Esophagus squamous epithelium (tissue), 4 donors: ENCODE results near the gene NEB.

Experiments used
- POLR2A ChIP-seq, 4 donors: fragments of 450-650 bp; IDR thresholded peaks; one replicate each; pipeline ENCODE4 v1.6.1; 2017; ENCODE audit warnings: antibody characterized with exemption in 4 of 4, mild to moderate bottlenecking in 4 of 4, moderate library complexity in 3 of 4
- TF ChIP-seq, protein P1 (sequence below), 6 experiments: fragments of 450-650 bp in 4 of 6; fragments of 200-600 bp in 2 of 6; sonication (generic) in 2 of 6; IDR thresholded peaks; one replicate each; pipeline ENCODE4 v1.5.1; 2016 to 2019; ENCODE audit warnings: antibody characterized with exemption in 6 of 6, mild to moderate bottlenecking in 4 of 6, moderate library complexity in 4 of 6

DNA sequence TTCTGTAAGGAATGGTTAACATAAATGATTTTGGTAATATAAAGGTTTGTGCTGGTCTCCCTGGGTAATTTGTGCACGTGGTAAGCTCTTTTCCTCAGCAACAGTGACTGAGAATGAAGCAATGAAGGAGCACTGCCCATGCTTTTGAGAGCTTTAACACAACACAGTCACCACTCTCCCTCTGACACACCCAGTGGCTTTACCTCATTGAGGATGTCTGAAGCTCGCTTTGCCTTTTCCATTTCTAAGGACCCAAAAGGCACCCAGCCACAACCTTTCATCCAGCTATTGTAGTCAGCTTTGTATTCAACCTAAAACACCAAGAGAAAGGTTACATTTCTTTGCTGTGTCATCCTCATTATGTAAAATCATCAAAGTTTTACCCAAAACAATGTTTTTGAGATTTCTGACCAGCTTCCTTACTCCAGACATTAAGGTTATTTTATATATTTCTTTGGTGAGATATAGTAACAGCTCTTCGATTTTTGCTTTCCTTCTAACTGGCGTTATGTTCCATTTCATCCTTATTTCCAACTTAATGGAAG lies 51.7 kb downstream of the NEB start:
- TF ChIP-seq, protein P1, sequence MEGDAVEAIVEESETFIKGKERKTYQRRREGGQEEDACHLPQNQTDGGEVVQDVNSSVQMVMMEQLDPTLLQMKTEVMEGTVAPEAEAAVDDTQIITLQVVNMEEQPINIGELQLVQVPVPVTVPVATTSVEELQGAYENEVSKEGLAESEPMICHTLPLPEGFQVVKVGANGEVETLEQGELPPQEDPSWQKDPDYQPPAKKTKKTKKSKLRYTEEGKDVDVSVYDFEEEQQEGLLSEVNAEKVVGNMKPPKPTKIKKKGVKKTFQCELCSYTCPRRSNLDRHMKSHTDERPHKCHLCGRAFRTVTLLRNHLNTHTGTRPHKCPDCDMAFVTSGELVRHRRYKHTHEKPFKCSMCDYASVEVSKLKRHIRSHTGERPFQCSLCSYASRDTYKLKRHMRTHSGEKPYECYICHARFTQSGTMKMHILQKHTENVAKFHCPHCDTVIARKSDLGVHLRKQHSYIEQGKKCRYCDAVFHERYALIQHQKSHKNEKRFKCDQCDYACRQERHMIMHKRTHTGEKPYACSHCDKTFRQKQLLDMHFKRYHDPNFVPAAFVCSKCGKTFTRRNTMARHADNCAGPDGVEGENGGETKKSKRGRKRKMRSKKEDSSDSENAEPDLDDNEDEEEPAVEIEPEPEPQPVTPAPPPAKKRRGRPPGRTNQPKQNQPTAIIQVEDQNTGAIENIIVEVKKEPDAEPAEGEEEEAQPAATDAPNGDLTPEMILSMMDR (IDR thresholded peaks at IDR 0.05) = no peak
- TF ChIP-seq POLR2A (IDR thresholded peaks at IDR 0.05) = no peak
